Measurements from ENCODE around the gene SERPINI1. TPM values are rescaled to one million over a fixed set of nuclear protein-coding genes. Genes with fewer than 3 reads are reported as not detected.
"Not testable (repeated sequence)": the region's sequence is repeated elsewhere in the genome, so short reads cannot be mapped to it uniquely, and the experiment has no call there.

The SERPINI1 gene
- total RNA-seq, 1 donor from 2014 or later, result 2.9 TPM

GRCh38 chr3:167787440-167787839 is 51.9 kb downstream of the SERPINI1 start:
- no peak for DNase-seq (ENCODE audit: low spot score)

DNA sequence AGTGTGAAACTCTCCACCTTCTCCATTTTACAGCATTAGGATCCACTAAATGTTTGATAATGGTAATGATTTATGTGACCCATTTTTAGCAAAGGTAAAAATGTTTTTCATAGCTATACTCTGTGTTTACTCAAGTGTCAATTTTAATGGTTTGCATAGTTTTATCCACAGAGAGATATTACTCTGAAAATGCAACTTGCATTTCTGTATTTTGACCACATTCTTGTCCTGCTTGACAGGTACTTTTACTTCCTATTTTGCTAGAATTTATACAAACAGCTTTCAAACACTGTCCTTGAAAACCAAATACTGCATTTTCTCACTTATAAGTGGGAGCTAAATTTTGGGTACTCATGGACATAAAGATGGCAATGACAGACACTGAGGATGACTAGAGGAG is 62.9 kb downstream of the SERPINI1 start:
- no peak for DNase-seq (ENCODE audit: low spot score)

DNA sequence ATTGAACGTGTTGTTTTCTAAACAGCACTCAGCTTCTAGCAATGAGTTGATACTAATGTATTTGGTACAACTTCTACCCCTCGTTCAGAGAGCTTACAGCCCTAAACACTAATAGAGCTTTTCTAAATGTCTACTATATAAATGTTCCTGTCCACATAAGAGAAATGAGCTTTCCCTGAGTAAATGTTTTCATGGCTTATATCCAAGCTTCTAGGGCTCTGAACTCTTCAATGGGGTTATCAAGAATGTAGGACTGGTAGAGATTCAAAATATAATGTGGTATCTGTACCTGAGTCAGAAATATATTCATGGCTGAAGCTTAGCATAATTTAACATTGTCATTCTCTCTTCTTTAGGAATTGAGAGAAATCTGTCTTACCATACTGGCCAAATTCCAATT is 73.4 kb downstream of the SERPINI1 start:
- no peak for DNase-seq (ENCODE audit: low spot score)

DNA sequence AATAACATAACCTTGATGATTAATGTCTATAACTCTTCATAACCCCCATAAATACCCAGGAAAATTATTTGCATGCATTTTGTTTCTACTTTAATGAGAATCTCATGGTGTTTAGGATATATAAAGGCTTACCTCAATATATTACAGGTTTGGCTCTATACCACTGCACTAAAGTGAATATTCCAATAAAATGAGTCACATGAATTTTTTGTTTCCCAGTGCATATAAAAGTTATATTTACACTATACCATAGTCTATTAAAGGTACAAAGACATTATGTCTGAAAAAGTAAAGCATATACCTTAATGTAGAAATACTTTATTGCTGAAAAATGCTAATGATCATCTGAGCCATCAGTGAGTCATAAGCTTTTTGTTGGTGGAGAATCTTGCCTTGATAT is 74.7 kb downstream of the SERPINI1 start:
- no peak for DNase-seq (ENCODE audit: low spot score)

DNA sequence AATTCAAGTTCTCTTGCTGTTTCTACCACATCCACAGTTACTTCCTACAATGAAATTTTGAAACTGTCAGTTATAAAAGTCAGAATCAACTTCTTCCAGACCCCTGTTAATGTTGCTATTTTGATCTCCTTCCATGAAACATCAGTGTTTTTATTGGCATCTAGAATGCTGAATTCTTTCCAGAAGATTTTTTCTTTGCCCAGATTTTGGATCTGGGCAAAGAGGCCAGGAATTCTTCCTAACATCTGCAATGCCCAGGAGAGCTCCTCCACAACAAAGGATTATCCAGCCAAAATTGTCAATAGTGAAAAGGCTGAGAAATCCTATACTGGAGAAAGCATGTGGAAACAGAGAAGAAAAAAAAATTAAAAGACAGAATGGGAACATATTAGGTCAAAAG is 75.5 kb downstream of the SERPINI1 start:
- DNase-seq (ENCODE audit: low spot score), result no peak

GRCh38 chr3:167813169-167814123 is 77.9 kb downstream of the SERPINI1 start:
- no peak for DNase-seq (ENCODE audit: low spot score)

GRCh38 chr3:167814441-167814951 is 79.0 kb downstream of the SERPINI1 start:
- DNase-seq (ENCODE audit: low spot score), result no peak

GRCh38 chr3:167816953-167817352 is 81.4 kb downstream of the SERPINI1 start:
- no peak for DNase-seq (ENCODE audit: low spot score)

GRCh38 chr3:167820102-167820865 is 84.8 kb downstream of the SERPINI1 start:
- no peak for DNase-seq (ENCODE audit: low spot score)

- no peak for DNase-seq (ENCODE audit: low spot score)
These were observed 85.8 kb downstream of the SERPINI1 start for GRCh38 chr3:167821248-167821805.

DNA sequence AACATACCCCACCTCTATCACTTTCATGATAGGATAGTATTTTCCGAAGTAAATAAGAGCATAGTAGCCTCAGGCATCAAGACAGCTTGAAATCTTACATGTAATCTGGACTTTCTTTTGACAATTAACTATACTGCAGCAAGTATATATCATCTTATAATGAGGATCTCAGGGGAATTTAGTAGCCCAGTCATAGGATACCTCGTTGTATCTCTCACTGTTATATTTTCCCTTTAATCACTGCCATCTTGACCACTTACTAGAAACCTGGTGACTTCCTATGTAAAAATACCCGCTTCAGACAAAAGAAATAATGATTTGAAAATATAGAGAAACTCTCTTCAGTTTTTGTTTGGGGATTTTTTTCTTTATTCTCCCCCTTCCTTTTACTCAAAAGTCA is 88.2 kb downstream of the SERPINI1 start:
- no peak for DNase-seq (ENCODE audit: low spot score)

DNA sequence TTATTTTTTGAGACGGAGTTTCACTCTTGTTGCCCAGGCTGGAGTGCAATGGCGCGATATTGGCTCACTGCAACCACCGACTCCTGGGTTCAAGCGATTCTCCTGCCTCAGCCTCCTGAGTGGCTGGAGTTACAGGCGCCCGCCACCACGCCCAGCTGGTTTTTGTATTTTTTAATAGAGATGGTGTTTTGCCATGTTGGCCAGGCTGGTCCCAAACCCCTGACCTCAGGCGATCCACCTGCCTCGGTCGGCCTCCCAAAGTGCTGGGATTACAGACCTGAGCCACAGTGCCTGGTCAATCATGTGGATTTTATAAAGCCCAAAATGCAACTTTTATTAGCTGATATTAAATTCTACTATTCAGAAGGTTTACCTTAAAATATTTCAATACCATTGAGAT is 92.1 kb downstream of the SERPINI1 start:
- not testable (repeated sequence) for DNase-seq (ENCODE audit: low spot score)

DNA sequence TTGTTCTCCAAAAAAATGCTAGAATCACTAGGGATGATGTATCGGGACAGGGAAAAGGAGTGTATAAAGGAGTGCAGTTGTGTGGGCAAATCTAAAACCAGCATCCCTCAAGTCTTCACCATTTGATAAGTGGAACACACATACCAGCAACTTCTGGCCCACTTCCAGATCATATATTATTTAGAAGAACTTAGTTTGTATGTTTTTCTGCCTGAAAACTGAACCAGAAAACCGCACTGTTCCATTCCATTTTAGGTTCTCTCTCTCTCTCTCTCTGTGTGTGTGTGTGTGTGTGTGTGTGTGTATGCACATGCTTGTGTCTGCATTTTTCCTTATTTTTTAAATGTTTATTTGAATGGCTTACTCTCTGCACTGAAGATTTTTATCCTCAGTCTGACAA is 93.5 kb downstream of the SERPINI1 start:
- DNase-seq (ENCODE audit: low spot score), result no peak

DNA sequence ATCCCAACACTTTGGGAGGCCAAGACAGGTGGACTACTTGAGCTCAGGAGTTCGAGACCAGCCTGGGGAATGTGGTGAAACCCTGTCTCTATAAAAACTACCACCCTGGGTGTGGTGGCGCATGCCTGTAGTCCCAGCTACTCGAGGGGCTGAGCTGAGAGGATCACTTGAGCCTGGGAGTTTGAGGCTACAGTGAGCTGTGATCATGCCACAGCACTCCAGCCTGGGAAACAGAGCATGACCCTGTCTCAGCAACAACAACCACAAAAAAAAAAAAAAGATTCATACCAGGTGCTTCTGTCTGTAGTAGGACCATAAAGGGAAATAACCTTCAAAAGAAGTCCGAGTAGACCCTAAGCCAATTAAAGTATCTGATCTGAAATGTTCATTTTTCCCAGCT is 94.5 kb downstream of the SERPINI1 start:
- DNase-seq (ENCODE audit: low spot score), result no peak

DNA sequence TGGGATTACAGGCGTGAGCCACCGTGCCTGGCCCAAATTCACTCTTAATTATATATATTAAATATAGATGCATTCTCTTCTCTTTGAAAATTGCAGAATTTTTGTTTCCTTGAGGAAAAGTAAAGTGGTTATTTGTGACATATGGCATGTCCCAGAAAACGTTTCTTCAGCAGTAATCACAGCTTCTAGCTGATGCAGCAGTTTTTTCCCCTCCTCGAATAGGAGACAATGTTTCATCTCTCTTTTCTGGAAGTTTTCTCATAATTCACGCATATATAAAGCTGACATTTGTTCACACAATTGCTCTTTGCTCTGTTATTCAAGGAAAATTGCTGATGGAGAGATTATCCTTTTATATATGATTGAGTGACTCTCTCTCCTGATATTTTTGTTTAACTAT is 99.8 kb downstream of the SERPINI1 start:
- DNase-seq (ENCODE audit: low spot score), result no peak

DNA sequence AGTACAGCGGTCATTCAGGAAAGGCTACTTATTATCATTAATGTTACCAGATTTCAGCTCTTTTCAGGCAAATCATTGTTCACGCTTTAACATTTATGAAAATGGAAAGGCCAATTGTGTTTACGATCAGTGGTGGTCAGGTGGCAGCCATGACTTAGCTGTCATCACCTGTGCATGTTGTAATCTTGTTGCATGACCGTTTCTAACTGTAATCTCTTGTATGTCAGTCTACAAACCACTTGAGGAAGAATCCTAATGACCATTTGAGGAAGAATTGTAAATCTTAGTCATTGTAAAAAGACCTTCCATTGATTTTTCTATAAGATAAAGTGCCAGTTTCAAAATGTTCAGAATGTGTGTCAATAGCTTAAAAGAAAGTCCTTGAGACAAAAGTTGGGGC is 100.4 kb downstream of the SERPINI1 start:
- no peak for DNase-seq (ENCODE audit: low spot score)

GRCh38 chr3:167837466-167837865 is 101.9 kb downstream of the SERPINI1 start:
- DNase-seq (ENCODE audit: low spot score), result no peak

- DNase-seq (ENCODE audit: low spot score), result no peak
These were observed 104.1 kb downstream of the SERPINI1 start for GRCh38 chr3:167839460-167840134.

DNA sequence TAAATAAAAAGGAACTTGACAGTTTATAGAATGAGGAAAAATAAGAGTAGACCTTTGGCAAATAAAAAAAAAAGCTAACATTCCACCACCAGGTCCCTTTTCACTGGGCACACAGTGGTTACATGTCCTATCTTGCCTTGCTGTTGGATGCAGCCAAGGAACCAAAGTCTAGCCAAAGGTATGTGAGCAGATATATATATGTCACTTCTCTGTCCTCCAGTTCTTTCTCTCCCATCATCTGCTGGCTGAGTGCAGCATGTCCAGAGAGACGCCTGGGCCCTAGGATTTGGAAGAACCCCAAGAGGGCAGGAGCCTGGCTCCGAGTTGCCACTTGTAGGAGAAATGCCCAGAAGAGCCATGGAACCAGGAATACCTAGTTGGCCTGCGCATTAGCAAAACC is 104.7 kb downstream of the SERPINI1 start:
- no peak for DNase-seq (ENCODE audit: low spot score)

- no peak for DNase-seq (ENCODE audit: low spot score)
These were observed 108.0 kb downstream of the SERPINI1 start for GRCh38 chr3:167843481-167843880.

DNA sequence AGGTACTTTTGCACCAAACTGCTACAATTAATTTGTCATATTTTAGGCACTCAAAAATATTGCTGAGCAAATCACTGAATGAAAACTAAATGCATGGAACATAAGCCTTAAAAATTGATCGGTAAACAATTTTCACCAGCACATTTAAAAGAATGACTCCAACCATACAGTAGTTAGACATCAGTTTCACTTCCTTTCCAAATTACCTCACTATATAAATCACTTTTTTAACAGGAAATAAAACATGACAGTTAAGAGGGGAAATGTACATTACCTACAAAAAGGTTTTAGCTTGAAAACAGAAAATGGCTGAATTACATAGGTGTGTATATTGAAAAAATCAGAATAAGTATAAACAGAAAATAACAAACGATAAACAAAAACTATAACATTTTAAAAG is 108.4 kb downstream of the SERPINI1 start:
- no peak for DNase-seq (ENCODE audit: low spot score)

- no peak for DNase-seq (ENCODE audit: low spot score)
These were observed 109.0 kb downstream of the SERPINI1 start for GRCh38 chr3:167844528-167844927.
